Activated T-cell treated with anti-CD3 and anti-CD28 coated beads, Interleukin-2, amount 50 U/mL, for 48 hours (primary cell): Measurements from ENCODE around the gene LNPEP.

Source experiments
- DNase-seq, 2 experiments: peaks; one replicate each; pipeline ENCODE4 v3.0.0-alpha.2; 2020

Gene LNPEP

GRCh38 chr5:96963267-96963666 lies 27.4 kb downstream of the LNPEP start:
- no peak for DNase-seq

GRCh38 chr5:96966801-96967200 lies 30.9 kb downstream of the LNPEP start:
- no peak for DNase-seq

- DNase-seq = no peak
These were observed 31.5 kb downstream of the LNPEP start for GRCh38 chr5:96967400-96967799.

GRCh38 chr5:96968074-96968473 lies 32.2 kb downstream of the LNPEP start:
- DNase-seq = no peak

- no peak for DNase-seq
These were observed 32.7 kb downstream of the LNPEP start for GRCh38 chr5:96968614-96969013.

GRCh38 chr5:96969366-96969765 lies 33.5 kb downstream of the LNPEP start:
- DNase-seq = no peak

GRCh38 chr5:96972599-96973334 lies 36.9 kb downstream of the LNPEP start:
- DNase-seq = no peak

- DNase-seq = no peak
These were observed 37.9 kb downstream of the LNPEP start for GRCh38 chr5:96973532-96974401.

GRCh38 chr5:96975656-96976055 lies 39.8 kb downstream of the LNPEP start:
- no peak for DNase-seq

- DNase-seq = no peak
These were observed 41.3 kb downstream of the LNPEP start for GRCh38 chr5:96977228-96977627.

GRCh38 chr5:96978812-96979449 lies 43.1 kb downstream of the LNPEP start:
- DNase-seq = no peak

- DNase-seq = no peak
These were observed 48.8 kb downstream of the LNPEP start for GRCh38 chr5:96984506-96985192.

- DNase-seq = no peak
These were observed 50.6 kb downstream of the LNPEP start for GRCh38 chr5:96986450-96986849.

- DNase-seq = no peak
These were observed 54.2 kb downstream of the LNPEP start for GRCh38 chr5:96990102-96990501.

GRCh38 chr5:96991708-96992107 lies 55.8 kb downstream of the LNPEP start:
- DNase-seq = no peak

- DNase-seq = no peak
These were observed 57.9 kb downstream of the LNPEP start for GRCh38 chr5:96993760-96994159.

- no peak for DNase-seq
These were observed 58.6 kb downstream of the LNPEP start for GRCh38 chr5:96994493-96994892.

- DNase-seq = no peak
These were observed 59.5 kb downstream of the LNPEP start for GRCh38 chr5:96995419-96995818.

GRCh38 chr5:96997265-96997859 lies 61.5 kb downstream of the LNPEP start:
- DNase-seq = no peak

GRCh38 chr5:96999856-97000255 lies 64.0 kb downstream of the LNPEP start:
- DNase-seq = no peak

- no peak for DNase-seq
These were observed 64.5 kb downstream of the LNPEP start for GRCh38 chr5:97000391-97000790.

GRCh38 chr5:97002983-97003382 lies 67.1 kb downstream of the LNPEP start:
- DNase-seq = no peak
